PC-9 (cell line): ENCODE data around the gene EZR. TPM values are rescaled to one million over a fixed set of nuclear protein-coding genes. Genes with fewer than 3 reads are reported as not detected.

ENCODE experiments used
- BruUV-seq: library from RNA; stranded (reverse); fragments of 400-500 nt; replicated peaks from 2 replicates; lab custom pipeline; 2021; lab: Mats Ljungman, UMichigan
- CTCF ChIA-PET: fragments of 300-600 bp; sonication (Branson Sonifier 250); formaldehyde crosslinking; loops from one replicate; lab custom pipeline; 2022; ENCODE audit warnings: antibody characterized with exemption; lab: Charles Lee
- POLR2A ChIA-PET: fragments of 300-600 bp; sonication (Branson Sonifier 250); formaldehyde crosslinking; loops from one replicate; lab custom pipeline; 2022; ENCODE audit warnings: antibody characterized with exemption; ENCODE audit not compliant: unreplicated experiment; lab: Charles Lee
- DNase-seq, 2 experiments: peaks; one replicate each; pipeline versions ENCODE4 v3.0.0 to v3.0.0-alpha.2; 2015 to 2022; ENCODE audit warnings: mixed read lengths in 1 of 2
- H2AFZ ChIP-seq: fragments of 200-600 bp; sonication (generic); 2 replicates; pipeline ENCODE4 v1.8.1; 2017; ENCODE audit warnings: antibody characterized with exemption
- H3F3A ChIP-seq: fragments of 200-600 bp; sonication (generic); 2 replicates; pipeline ENCODE4 v1.8.1; 2017; ENCODE audit warnings: antibody characterized with exemption, mild to moderate bottlenecking, low read depth; ENCODE audit not compliant: insufficient read depth
- H3K27ac ChIP-seq: fragments of 200-600 bp; sonication (generic); 2 replicates; pipeline ENCODE4 v1.6.1; 2016; ENCODE audit warnings: mixed run types
- H3K27me3 ChIP-seq: fragments of 200-600 bp; sonication (generic); 2 replicates; pipeline ENCODE4 v1.6.1; 2016; ENCODE audit warnings: low read depth, mixed run types; ENCODE audit not compliant: insufficient read depth
- H3K36me3 ChIP-seq: fragments of 200-600 bp; sonication (generic); 2 replicates; pipeline ENCODE4 v1.6.1; 2016; ENCODE audit warnings: low read depth, mixed run types
- H3K4me1 ChIP-seq: fragments of 200-600 bp; sonication (generic); replicated peaks from 2 replicates; pipeline ENCODE4 v1.6.1; 2016; ENCODE audit warnings: mixed run types; ENCODE audit not compliant: insufficient read depth
- H3K4me2 ChIP-seq: fragments of 200-600 bp; sonication (generic); 2 replicates; pipeline ENCODE4 v1.6.1; 2017; ENCODE audit warnings: mixed run types
- H3K4me3 ChIP-seq: fragments of 200-600 bp; sonication (generic); 2 replicates; pipeline ENCODE4 v1.6.1; 2016; ENCODE audit warnings: mixed run types
- H3K79me2 ChIP-seq: fragments of 200-600 bp; sonication (generic); 2 replicates; pipeline ENCODE4 v1.6.1; 2017; ENCODE audit warnings: low read depth, mixed run types
- H3K9me2 ChIP-seq: fragments of 200-600 bp; sonication (generic); 2 replicates; pipeline ENCODE4 v1.8.1; 2017; ENCODE audit warnings: mild to moderate bottlenecking; ENCODE audit not compliant: insufficient read depth
- H3K9me3 ChIP-seq: fragments of 200-600 bp; sonication (generic); 2 replicates; pipeline ENCODE4 v1.8.1; 2016; ENCODE audit warnings: low read depth; ENCODE audit not compliant: insufficient read depth
- H4K20me1 ChIP-seq: fragments of 200-600 bp; sonication (generic); 2 replicates; pipeline ENCODE4 v1.8.1; 2017; ENCODE audit not compliant: insufficient read depth
- CTCF ChIP-seq: fragments of 200-600 bp; sonication (generic); conservative IDR thresholded peaks from 2 replicates; pipeline ENCODE4 v1.6.1; 2017; ENCODE audit warnings: mixed run types, antibody characterized with exemption, mild to moderate bottlenecking, moderate library complexity
- EZH2 ChIP-seq: fragments of 200-600 bp; sonication (generic); IDR thresholded peaks from 2 replicates; pipeline ENCODE4 v1.8.0; 2017; ENCODE audit warnings: antibody characterized with exemption, low read depth
- intact Hi-C: fragments of 100-400 bp; cut with micrococcal nuclease; formaldehyde crosslinking; loops from one replicate; pipeline ENCODE4 v1.10.0; 2022; ENCODE audit not compliant: unreplicated experiment
- total RNA-seq: library from RNA; stranded (reverse); gene quantifications from 2 replicates; pipeline ENCODE4 v1.2.3, GENCODE V29; 2021

Gene EZR
- total RNA-seq, 1 experiment from 2014 or later, result 240 TPM

GRCh38 chr6:158786645-158787304 lies 32.4 kb downstream of the EZR start:
- peaks cover 100% of the 10 kb centered on the region for H3K79me2 ChIP-seq
- TF ChIP-seq EZH2 (no peak), CTCF (no peak)
- peak overlapping the region; percentile 81 for H3K27ac ChIP-seq
- DNase-seq, result no peak
- CTCF ChIA-PET, result no interaction called here
- H3K36me3 ChIP-seq, result peaks cover 93% of the 10 kb centered on the region
- H3K9me3 ChIP-seq, result no peaks in the 10 kb centered on the region
- peaks cover 98% of the 10 kb centered on the region for H4K20me1 ChIP-seq
- H3K4me3 ChIP-seq, result no peak overlapping the region
- POLR2A ChIA-PET, result no interaction called here
- H2AFZ ChIP-seq, result no peak overlapping the region
- H3F3A ChIP-seq, result peaks cover 100% of the 10 kb centered on the region
- no peaks in the 10 kb centered on the region; the same call in 1 of the 2 replicates for H3K9me2 ChIP-seq
- intact Hi-C loops, result no loop called here
- no peak overlapping the region for H3K4me2 ChIP-seq
- H3K4me1 ChIP-seq, result peaks cover 94% of the 10 kb centered on the region
- no peaks in the 10 kb centered on the region for H3K27me3 ChIP-seq
- BruUV-seq, result no TSS peak

- no peak overlapping the region for H2AFZ ChIP-seq
- peak overlapping the region; percentile 81 for H3K27ac ChIP-seq
- TF ChIP-seq CTCF, result no peak
- TF ChIP-seq EZH2, result no peak
- BruUV-seq, result no TSS peak
- H3K27me3 ChIP-seq, result no peaks in the 10 kb centered on the region
- no peaks in the 10 kb centered on the region for H3K9me3 ChIP-seq
- H3K36me3 ChIP-seq, result peaks cover 96% of the 10 kb centered on the region
- H3K4me2 ChIP-seq, result peak overlapping the region; percentile 50
- no peak overlapping the region for H3K4me3 ChIP-seq
- intact Hi-C loops, result loop anchor here (1.0 kb wide), 1 partner anchor 20 kb away; no protein-coding TSS in a partner anchor
- POLR2A ChIA-PET, result no interaction called here
- peaks cover 99% of the 10 kb centered on the region for H3K4me1 ChIP-seq
- DNase-seq, result no peak
- peaks cover 100% of the 10 kb centered on the region for H3K79me2 ChIP-seq
- CTCF ChIA-PET, result no interaction called here
- no peaks in the 10 kb centered on the region; the same call in 1 of the 2 replicates for H3K9me2 ChIP-seq
- peaks cover 93% of the 10 kb centered on the region for H4K20me1 ChIP-seq
- H3F3A ChIP-seq, result peaks cover 100% of the 10 kb centered on the region
Measured at GRCh38 chr6:158785036-158785435, 34.1 kb downstream of the EZR start.

- Histone ChIP-seq H3K4me1 (peaks cover 99% of the 10 kb centered on the region), H2AFZ (no peak overlapping the region)
- peak; percentile 50 to 83 for DNase-seq
Measured at GRCh38 chr6:158784505-158784904, 34.7 kb downstream of the EZR start.

More at GRCh38 chr6:158784505-158784904, 34.7 kb downstream of the EZR start:
- Histone ChIP-seq H3K36me3 (peaks cover 95% of the 10 kb centered on the region), H3K79me2 (peaks cover 100% of the 10 kb centered on the region), H3K27me3 (no peaks in the 10 kb centered on the region), H3K4me3 (no peak overlapping the region), H3K27ac (peak overlapping the region; percentile 81), H4K20me1 (peaks cover 88% of the 10 kb centered on the region), H3K4me2 (peak overlapping the region; percentile 50), H3K9me3 (no peaks in the 10 kb centered on the region), H3K9me2 (no peaks in the 10 kb centered on the region; the same call in 1 of the 2 replicates), H3F3A (peaks cover 100% of the 10 kb centered on the region)
- intact Hi-C loops, result loop anchor here (5.0 kb wide), 1 partner anchor 77 kb away; no protein-coding TSS in a partner anchor
- no TSS peak for BruUV-seq
- TF ChIP-seq EZH2 (no peak), CTCF (no peak)
- POLR2A ChIA-PET, result no interaction called here
- CTCF ChIA-PET, result no interaction called here
